SK-N-SH (cell line): ENCODE data around the gene TMIGD3. TPM values are rescaled to one million over a fixed set of nuclear protein-coding genes. Genes with fewer than 3 reads are reported as not detected.

ENCODE experiments used
- CTCF ChIA-PET: fragments of 300-600, 350-600 bp; formaldehyde crosslinking; extraction: SDS; loops from one replicate; lab custom pipeline; 2021; lab: Yijun Ruan, JAX
- POLR2A ChIA-PET: fragments of 350-600 bp; sonication (Branson Sonifier 250); formaldehyde crosslinking; extraction: SDS; loops from one replicate; lab custom pipeline; 2020; ENCODE audit warnings: antibody characterized with exemption, inconsistent platforms; lab: Yijun Ruan, JAX
- DNase-seq: peaks from one replicate; pipeline ENCODE4 v3.0.0; 2012
- H2AFZ ChIP-seq: fragments of 200-600 bp; sonication (generic); 2 replicates; pipeline ENCODE4 v1.8.1; 2016; ENCODE audit warnings: antibody characterized with exemption, mild to moderate bottlenecking, low read depth
- H3F3A ChIP-seq: fragments of 200-600 bp; sonication (generic); replicated peaks from 2 replicates; pipeline ENCODE3; 2016; ENCODE audit warnings: antibody characterized with exemption, mild to moderate bottlenecking; ENCODE audit not compliant: insufficient read depth
- H3K27ac ChIP-seq, 2 experiments: fragments of 200-500 bp in 1 of 2; fragments of 200-600 bp in 1 of 2; sonication (Bioruptor generic) in 1 of 2; sonication (generic), shearing (Covaris generic) in 1 of 2; 2 replicates each; pipeline versions ENCODE4 v1.5.1 to v1.6.1; 2014 to 2016; ENCODE audit warnings: low read depth in 2 of 2, inconsistent platforms in 1 of 2, low read length in 1 of 2, mild to moderate bottlenecking in 1 of 2, mixed read lengths in 1 of 2
- H3K27me3 ChIP-seq: fragments of 200-600 bp; sonication (generic), shearing (Covaris generic); 2 replicates; pipeline ENCODE4 v1.6.1; 2016; ENCODE audit warnings: mixed run types; ENCODE audit not compliant: insufficient read depth
- H3K36me3 ChIP-seq, 2 experiments: fragments of 200-500 bp in 1 of 2; fragments of 200-600 bp in 1 of 2; sonication (Bioruptor generic) in 1 of 2; sonication (generic) in 1 of 2; replicated peaks in 1 of 2; 2 replicates each; pipeline versions ENCODE3 to v1.5.1; 2014 to 2016; ENCODE audit warnings: low read length in 1 of 2, mild to moderate bottlenecking in 1 of 2; ENCODE audit not compliant: insufficient read depth in 2 of 2, control insufficient read depth in 1 of 2
- H3K4me1 ChIP-seq, 2 experiments: fragments of 200-500 bp in 1 of 2; fragments of 200-600 bp in 1 of 2; sonication (Bioruptor generic) in 1 of 2; sonication (generic), shearing (Covaris generic) in 1 of 2; 2 replicates each; pipeline versions ENCODE4 v1.5.1 to v1.6.1; 2014 to 2016; ENCODE audit warnings: low read depth in 1 of 2, low read length in 1 of 2, mixed run types in 1 of 2; ENCODE audit not compliant: insufficient read depth in 2 of 2, control insufficient read depth in 1 of 2
- H3K4me2 ChIP-seq: fragments of 200-600 bp; sonication (generic), shearing (Covaris generic); 2 replicates; pipeline ENCODE4 v1.6.1; 2017; ENCODE audit warnings: mixed run types
- H3K4me3 ChIP-seq, 2 experiments: fragments of 200-500 bp in 1 of 2; fragments of 200-600 bp in 1 of 2; sonication (Bioruptor generic) in 1 of 2; sonication (generic), shearing (Covaris generic) in 1 of 2; 2 replicates each; pipeline versions ENCODE4 v1.5.1 to v1.8.1; 2014 to 2016; ENCODE audit warnings: low read depth in 2 of 2, inconsistent platforms in 1 of 2, low read length in 1 of 2, mild to moderate bottlenecking in 1 of 2, mixed read lengths in 1 of 2, moderate library complexity in 1 of 2
- H3K79me2 ChIP-seq: fragments of 200-600 bp; sonication (generic); 2 replicates; pipeline ENCODE4 v1.8.1; 2017; ENCODE audit warnings: mild to moderate bottlenecking; ENCODE audit not compliant: insufficient read depth
- H3K9ac ChIP-seq: fragments of 200-600 bp; sonication (generic); 2 replicates; pipeline ENCODE4 v1.6.1; 2017; ENCODE audit warnings: mixed run types
- H3K9me2 ChIP-seq: fragments of 200-600 bp; sonication (generic); 2 replicates; pipeline ENCODE4 v1.6.1; 2017; ENCODE audit warnings: mixed run types
- H3K9me3 ChIP-seq: fragments of 200-600 bp; sonication (generic); 2 replicates; pipeline ENCODE4 v1.6.1; 2017; ENCODE audit warnings: mixed run types, mild to moderate bottlenecking, moderate library complexity
- H4K20me1 ChIP-seq: fragments of 200-600 bp; sonication (generic); 2 replicates; pipeline ENCODE4 v1.6.1; 2017; ENCODE audit warnings: mild to moderate bottlenecking, mixed run types; ENCODE audit not compliant: insufficient read depth
- CTCF ChIP-seq: fragments of 200-600 bp; sonication (generic); IDR thresholded peaks from 2 replicates; pipeline ENCODE4 v1.6.1; 2017; ENCODE audit warnings: antibody characterized with exemption, mild to moderate bottlenecking, moderate library complexity
- ELF1 ChIP-seq: IDR thresholded peaks from 2 replicates; pipeline ENCODE4 v1.4.0; 2012
- EP300 ChIP-seq, 2 experiments: IDR thresholded peaks; 2 replicates each; pipeline versions ENCODE4 v1.4.0 to v1.6.1; 2012; ENCODE audit warnings: borderline replicate concordance in 1 of 2, low read depth in 1 of 2, low read length in 1 of 2
- FOXM1 ChIP-seq: IDR thresholded peaks from 2 replicates; pipeline ENCODE4 v1.4.0; 2012; ENCODE audit warnings: low read depth, mild to moderate bottlenecking
- IRF3 ChIP-seq: fragments of 150-350 bp; IDR thresholded peaks from 2 replicates; pipeline ENCODE4 v1.6.1; 2016; ENCODE audit warnings: mild to moderate bottlenecking, low read depth, low read length
- JUND ChIP-seq: IDR thresholded peaks from 2 replicates; pipeline ENCODE4 v1.4.0; 2012
- MAX ChIP-seq: IDR thresholded peaks from 2 replicates; pipeline ENCODE4 v1.4.0; 2012; ENCODE audit warnings: low read depth
- PBX3 ChIP-seq: IDR thresholded peaks from 2 replicates; pipeline ENCODE4; 2012
- RAD21 ChIP-seq: IDR thresholded peaks from 2 replicates; pipeline ENCODE4 v1.6.1; 2012; ENCODE audit warnings: mild to moderate bottlenecking, low read length
- RCOR1 ChIP-seq: fragments of 150-350 bp; IDR thresholded peaks from 2 replicates; pipeline ENCODE4 v1.6.1; 2017; ENCODE audit warnings: antibody characterized with exemption, low read length
- RFX5 ChIP-seq: IDR thresholded peaks from 2 replicates; pipeline ENCODE4 v1.6.1; 2012; ENCODE audit warnings: mild to moderate bottlenecking, improper control_type of control experiment, low read length
- RXRA ChIP-seq: IDR thresholded peaks from 2 replicates; pipeline ENCODE4 v1.4.0; 2012; ENCODE audit warnings: low read depth, mild to moderate bottlenecking, borderline replicate concordance
- SMC3 ChIP-seq: IDR thresholded peaks from 2 replicates; pipeline ENCODE4 v1.6.1; 2012; ENCODE audit warnings: low read depth, low read length, improper control_type of control experiment
- TAF1 ChIP-seq: IDR thresholded peaks from 2 replicates; pipeline ENCODE4 v1.6.1; 2012; ENCODE audit warnings: low read depth, mild to moderate bottlenecking, low read length, moderate library complexity, borderline replicate concordance
- TEAD4 ChIP-seq: IDR thresholded peaks from 2 replicates; pipeline ENCODE4 v1.4.0; 2012; ENCODE audit warnings: mild to moderate bottlenecking, borderline replicate concordance; ENCODE audit not compliant: insufficient read depth
- USF1 ChIP-seq: IDR thresholded peaks from 2 replicates; pipeline ENCODE4 v1.4.0; 2012; ENCODE audit warnings: low read depth, borderline replicate concordance
- USF2 ChIP-seq: fragments of 150-350 bp; IDR thresholded peaks from 2 replicates; pipeline ENCODE4 v1.6.1; 2017; ENCODE audit warnings: antibody characterized with exemption, low read length, low read depth, borderline replicate concordance
- WGBS: methylation state at CpG from one replicate; pipeline ENCODE4 v1.1.6; 2017; ENCODE audit warnings: low lambda C conversion rate; 5-methylcytosine and 5-hydroxymethylcytosine counted together
- polyA plus RNA-seq, 3 experiments: library from polyadenylated mRNA; depleted of rRNA; stranded (reverse); fragments of >200 nt; gene quantifications; 2 replicates each; pipeline ENCODE4 v1.2.3, GENCODE V29; 2012

The TMIGD3 gene
- polyA plus RNA-seq, 1 of the 3 experiments (the other 2 are of a cell fraction), result not detected

- CTCF ChIA-PET, result interaction anchor here (1.0 to 1.5 kb wide), 2 partner anchors 213 to 267 kb away, joined by 3 to 5 read pairs; no protein-coding TSS in a partner anchor
Observed at GRCh38 chr1:111501645-111502044, 1.8 kb downstream of the TMIGD3 start.

More at GRCh38 chr1:111501645-111502044, 1.8 kb downstream of the TMIGD3 start:
- H3K9me3 ChIP-seq, result no peaks in the 10 kb centered on the region
- no peaks in the 10 kb centered on the region for H3K4me1 ChIP-seq
- no peaks in the 10 kb centered on the region for H3K79me2 ChIP-seq
- H3K4me2 ChIP-seq, result no peak overlapping the region
- H3K4me3 ChIP-seq, result no peak overlapping the region
- TF ChIP-seq MAX (no peak), RXRA (no peak), PBX3 (no peak), JUND (no peak), USF1 (no peak), IRF3 (no peak), CTCF (no peak), ELF1 (no peak), SMC3 (no peak), EP300 (IDR thresholded peaks at IDR 0.05; ENCODE audit: borderline replicate concordance in 1 of 2, low read depth in 1 of 2, low read length in 1 of 2) (no peak), RAD21 (no peak), TAF1 (no peak), RFX5 (no peak), USF2 (no peak), FOXM1 (no peak), RCOR1 (no peak), TEAD4 (no peak)
- no peak overlapping the region for H3K9ac ChIP-seq
- H3K9me2 ChIP-seq, result no peaks in the 10 kb centered on the region
- no peaks in the 10 kb centered on the region; the same call in 1 of the 2 replicates for H3K27me3 ChIP-seq
- H3K36me3 ChIP-seq, result no peaks in the 10 kb centered on the region
- H3F3A ChIP-seq, result no peaks in the 10 kb centered on the region
- POLR2A ChIA-PET, result no interaction called here
- H4K20me1 ChIP-seq, result no peaks in the 10 kb centered on the region
- no peak overlapping the region for H3K27ac ChIP-seq
- no peak for DNase-seq
- H2AFZ ChIP-seq, result no peak overlapping the region
- WGBS, result 56% methylated on average over 7 of the region's 7 CpGs
